Sigmoid colon (tissue), 7 donors: ENCODE data around the gene HLA-DOB. TPM values are rescaled to one million over a fixed set of nuclear protein-coding genes. Genes with fewer than 3 reads are reported as not detected.
A peak's percentile ranks its signal among the peaks of the same experiment; 100 is the strongest.
"Not testable (repeated sequence)": the region's sequence is repeated elsewhere in the genome, so short reads cannot be mapped to it uniquely, and the experiment has no call there.

Source experiments
- DNase-seq: peaks from one replicate; pipeline ENCODE4 v3.0.0-alpha.2; 2019
- H3K27ac ChIP-seq, 4 donors: fragments of 200-600 bp; sonication (generic); one replicate each; pipeline ENCODE4 v1.5.1; 2016 to 2019; ENCODE audit warnings: mild to moderate bottlenecking in 1 of 4
- H3K27me3 ChIP-seq, 3 donors: fragments of 200-600 bp; sonication (generic); one replicate each; pipeline ENCODE4 v1.5.1; 2019; ENCODE audit warnings: mild to moderate bottlenecking in 1 of 3
- H3K36me3 ChIP-seq, 4 donors: fragments of 200-600 bp; sonication (generic); one replicate each; pipeline ENCODE4 v1.5.1; 2016 to 2019
- H3K4me1 ChIP-seq, 4 donors: fragments of 200-600 bp; sonication (generic); one replicate each; pipeline ENCODE4 v1.5.1; 2017 to 2019
- H3K4me3 ChIP-seq, 4 donors: fragments of 200-600 bp; sonication (generic); one replicate each; pipeline ENCODE4 v1.5.1; 2017 to 2019; ENCODE audit warnings: mild to moderate bottlenecking in 2 of 4, moderate library complexity in 1 of 4
- H3K9me3 ChIP-seq, 4 donors: fragments of 200-600 bp in 3 of 4; sonication (generic) in 3 of 4; one replicate each; pipeline versions ENCODE4 v1.5.1 to v1.6.1; 2013 to 2019
- EP300 ChIP-seq, 4 donors: sonication (generic); formaldehyde crosslinking; IDR thresholded peaks; one replicate each; pipeline ENCODE4 v1.6.1; 2017; ENCODE audit warnings: antibody characterized with exemption in 4 of 4
- POLR2A ChIP-seq, 2 donors: fragments of 450-650 bp; IDR thresholded peaks; one replicate each; pipeline ENCODE4 v1.6.1; 2016; ENCODE audit warnings: antibody characterized with exemption in 2 of 2, mild to moderate bottlenecking in 2 of 2, moderate library complexity in 2 of 2
- POLR2AphosphoS5 ChIP-seq, 4 donors: sonication (generic); formaldehyde crosslinking; IDR thresholded peaks; one replicate each; pipeline ENCODE4 v1.6.1; 2017; ENCODE audit warnings: antibody characterized with exemption in 4 of 4
- WGBS, 2 donors: extraction: QIAGEN DNeasy Blood & Tissue Kit; methylation state at CpG; one replicate each; pipeline ENCODE4 v1.1.7; 2013; 5-methylcytosine and 5-hydroxymethylcytosine counted together
- intact Hi-C: fragments of 100-400 bp; cut with DNase I; formaldehyde crosslinking; loops from one replicate; pipeline ENCODE4 v1.15.1; 2023
- polyA plus RNA-seq, 3 donors: library from polyadenylated mRNA; stranded (reverse); fragments of 200-250 nt; gene quantifications; one replicate each; pipeline ENCODE4 v1.2.3, GENCODE V29; 2013
- total RNA-seq, 4 donors: library from RNA; depleted of rRNA; stranded (reverse); fragments of >200 nt; gene quantifications; one replicate each; pipeline ENCODE4 v1.1.0, GENCODE V29; 2016
- TF ChIP-seq, protein P1 (sequence below), 4 experiments: fragments of 450-650 bp in 3 of 4; fragments of 200-600 bp in 1 of 4; IDR thresholded peaks; one replicate each; pipeline ENCODE4 v1.5.1; 2016 to 2019; ENCODE audit warnings: antibody characterized with exemption in 4 of 4, mild to moderate bottlenecking in 3 of 4, moderate library complexity in 2 of 4
- donor health status: healthy with polysubstance abuse.
- donor health status: Bipolar disorder and iron deficiency.
- donor health status: healthy.

HLA-DOB gene
- total and polyA plus RNA-seq, 7 donors = 0.68 to 31.8 (median 1.6) TPM; not detected in 2

GRCh38 chr6:32792901-32793435 is 23.8 kb downstream of the HLA-DOB start:
- DNase-seq = no peak
- H3K27me3 ChIP-seq = peaks cover 0 to 33% (median 6%) of the 10 kb centered on the region in 3 donors
- H3K27ac ChIP-seq = no peak overlapping the region
- H3K9me3 ChIP-seq = no peaks in the 10 kb centered on the region
- H3K4me1 ChIP-seq = peaks cover 0 to 9% (median 2%) of the 10 kb centered on the region in 4 donors
- TF ChIP-seq POLR2AphosphoS5 (IDR thresholded peaks at IDR 0.05) = no peak
- TF ChIP-seq, protein P1, sequence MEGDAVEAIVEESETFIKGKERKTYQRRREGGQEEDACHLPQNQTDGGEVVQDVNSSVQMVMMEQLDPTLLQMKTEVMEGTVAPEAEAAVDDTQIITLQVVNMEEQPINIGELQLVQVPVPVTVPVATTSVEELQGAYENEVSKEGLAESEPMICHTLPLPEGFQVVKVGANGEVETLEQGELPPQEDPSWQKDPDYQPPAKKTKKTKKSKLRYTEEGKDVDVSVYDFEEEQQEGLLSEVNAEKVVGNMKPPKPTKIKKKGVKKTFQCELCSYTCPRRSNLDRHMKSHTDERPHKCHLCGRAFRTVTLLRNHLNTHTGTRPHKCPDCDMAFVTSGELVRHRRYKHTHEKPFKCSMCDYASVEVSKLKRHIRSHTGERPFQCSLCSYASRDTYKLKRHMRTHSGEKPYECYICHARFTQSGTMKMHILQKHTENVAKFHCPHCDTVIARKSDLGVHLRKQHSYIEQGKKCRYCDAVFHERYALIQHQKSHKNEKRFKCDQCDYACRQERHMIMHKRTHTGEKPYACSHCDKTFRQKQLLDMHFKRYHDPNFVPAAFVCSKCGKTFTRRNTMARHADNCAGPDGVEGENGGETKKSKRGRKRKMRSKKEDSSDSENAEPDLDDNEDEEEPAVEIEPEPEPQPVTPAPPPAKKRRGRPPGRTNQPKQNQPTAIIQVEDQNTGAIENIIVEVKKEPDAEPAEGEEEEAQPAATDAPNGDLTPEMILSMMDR (IDR thresholded peaks at IDR 0.05) = no peak
- no peak overlapping the region for H3K4me3 ChIP-seq
- WGBS, 2 donors = 61 to 68% methylated on average over 3 of the region's 3 CpGs
- intact Hi-C loops = no loop called here
- no peaks in the 10 kb centered on the region for H3K36me3 ChIP-seq

DNA sequence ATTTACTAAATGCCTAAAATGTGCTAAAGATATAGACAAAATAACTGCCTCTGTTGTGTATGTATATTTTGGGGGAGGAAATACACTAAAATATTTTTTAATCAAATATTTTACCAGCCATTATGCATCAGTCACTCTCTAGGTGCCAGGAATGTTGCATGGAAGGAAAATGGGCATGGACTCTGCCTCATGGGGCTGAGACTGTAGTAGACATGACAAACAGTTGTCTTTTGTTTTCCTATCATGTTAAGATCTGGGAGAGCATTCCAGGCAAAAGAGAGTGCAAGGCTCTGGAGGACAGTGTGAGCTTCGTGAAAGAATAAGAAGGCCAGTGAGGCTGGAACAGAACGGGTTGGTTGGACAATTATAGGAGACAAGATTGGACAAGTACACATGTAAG is 26.5 kb downstream of the HLA-DOB start:
- no peak for DNase-seq
- H3K4me1 ChIP-seq = no peaks in the 10 kb centered on the region
- H3K36me3 ChIP-seq = no peaks in the 10 kb centered on the region
- 46 to 74% methylated on average over 2 of the region's 2 CpGs for WGBS, 2 donors
- intact Hi-C loops = no loop called here
- H3K9me3 ChIP-seq = no peaks in the 10 kb centered on the region
- peaks cover 0 to 22% (median 6%) of the 10 kb centered on the region in 3 donors for H3K27me3 ChIP-seq
- H3K4me3 ChIP-seq = no peak overlapping the region
- no peak overlapping the region for H3K27ac ChIP-seq
- TF ChIP-seq POLR2A (IDR thresholded peaks at IDR 0.05) (no peak), POLR2AphosphoS5 (IDR thresholded peaks at IDR 0.05) (no peak), EP300 (IDR thresholded peaks at IDR 0.05) (no peak)
- TF ChIP-seq, protein P1 (IDR thresholded peaks at IDR 0.05) = no peak

DNA sequence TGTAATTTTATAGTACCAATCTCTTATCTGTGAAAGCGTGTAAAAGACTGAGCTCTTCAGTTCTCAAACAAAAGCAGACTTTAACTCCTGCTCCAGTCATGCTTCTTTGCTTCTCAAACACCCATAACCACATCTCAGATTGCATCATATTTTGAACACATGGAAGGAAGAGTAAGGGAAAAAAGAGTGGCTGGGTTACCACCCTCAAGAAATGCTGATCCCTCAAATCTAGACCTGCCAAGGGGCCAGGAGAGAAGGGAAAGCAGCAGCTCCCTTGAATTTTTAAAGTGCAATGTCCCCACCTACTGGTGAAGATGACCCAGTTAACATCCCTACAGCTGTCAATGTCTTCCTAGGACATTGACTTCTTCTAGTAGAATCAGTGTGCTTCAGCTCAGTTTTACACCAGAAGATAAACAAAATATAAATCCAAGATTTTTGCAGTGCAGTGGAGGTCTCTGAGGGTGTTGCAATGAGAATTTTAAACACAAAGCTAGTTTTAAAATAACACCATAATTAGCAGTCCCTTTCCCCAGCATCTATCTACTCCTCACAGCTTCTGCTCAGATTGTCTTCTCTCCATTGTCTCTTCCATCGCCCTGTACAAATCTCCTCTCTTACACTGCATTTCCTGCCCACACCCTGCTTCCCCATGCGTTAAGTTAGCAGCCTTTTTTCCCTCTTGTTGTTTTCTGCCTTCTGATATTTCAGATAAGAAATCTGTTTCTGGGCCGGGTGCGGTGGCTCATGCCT is 30.8 kb downstream of the HLA-DOB start:
- 24 to 46% methylated on average over 5 of the region's 5 CpGs for WGBS, 2 donors

DNA sequence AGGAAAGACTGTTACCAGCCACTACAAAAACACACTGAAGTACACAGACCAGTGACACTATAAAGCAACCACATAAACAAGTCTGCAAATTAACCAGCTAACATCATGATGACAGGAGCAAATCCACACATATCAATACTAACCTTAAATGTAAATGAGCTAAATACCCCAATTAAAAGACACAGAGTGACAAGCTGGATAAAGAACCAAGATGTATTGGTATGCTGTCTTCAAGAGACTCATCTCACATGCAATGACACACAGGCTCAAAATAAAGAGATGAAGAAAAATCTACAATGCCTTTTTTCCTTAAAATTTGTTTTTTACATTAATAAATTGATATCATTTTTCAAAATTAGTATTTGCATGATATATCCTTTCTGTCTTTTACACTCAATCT is 33.9 kb downstream of the HLA-DOB start:
- intact Hi-C loops, H3K4me3 ChIP-seq, H3K4me1 ChIP-seq, H3K9me3 ChIP-seq, H3K36me3 ChIP-seq, H3K27me3 ChIP-seq, H3K27ac ChIP-seq, DNase-seq: not testable (repeated sequence)

More for the DNA sequence above, 30.8 kb downstream of the HLA-DOB start:
- Histone ChIP-seq H3K27ac (no peak overlapping the region), H3K27me3 (peaks cover 0 to 4% (median 0%) of the 10 kb centered on the region in 3 donors), H3K9me3 (no peaks in the 10 kb centered on the region), H3K4me1 (no peaks in the 10 kb centered on the region), H3K4me3 (no peak overlapping the region), H3K36me3 (no peaks in the 10 kb centered on the region)
- peak; percentile 63 for DNase-seq
- TF ChIP-seq, protein P1 (IDR thresholded peaks at IDR 0.05) = peak in 3 of 4 experiments; percentile 25 to 32 (median 32)
- no peak for TF ChIP-seq POLR2A (IDR thresholded peaks at IDR 0.05)
- intact Hi-C loops = no loop called here

DNA sequence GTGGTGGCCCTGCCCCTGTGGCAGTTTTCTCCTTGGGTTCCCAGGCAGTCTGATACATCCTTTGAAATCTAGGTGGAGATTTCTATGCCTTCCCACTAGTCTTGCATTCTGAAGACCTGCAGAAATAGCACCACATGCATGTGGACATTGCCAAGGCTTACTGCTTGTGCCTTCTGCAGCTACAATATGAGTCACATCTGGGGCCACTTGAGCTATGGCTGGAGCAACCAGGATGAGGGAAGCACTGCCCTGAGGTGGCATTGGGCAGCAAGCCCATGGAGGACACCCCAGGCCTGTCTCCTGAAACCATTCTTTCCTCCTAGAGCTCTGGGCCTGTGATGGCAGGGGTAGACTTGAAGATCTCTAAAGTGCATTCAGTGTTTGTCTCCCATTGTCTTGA is 37.8 kb downstream of the HLA-DOB start:
- H3K9me3 ChIP-seq = no peaks in the 10 kb centered on the region
- H3K27me3 ChIP-seq = no peaks in the 10 kb centered on the region
- H3K36me3 ChIP-seq = no peaks in the 10 kb centered on the region
- no peak overlapping the region for H3K4me3 ChIP-seq
- no peak overlapping the region for H3K27ac ChIP-seq
- no peak for DNase-seq
- TF ChIP-seq POLR2A (IDR thresholded peaks at IDR 0.05) = no peak
- TF ChIP-seq, protein P1 (IDR thresholded peaks at IDR 0.05) = no peak
- no peak for TF ChIP-seq EP300 (IDR thresholded peaks at IDR 0.05)
- TF ChIP-seq POLR2AphosphoS5 (IDR thresholded peaks at IDR 0.05) = no peak
- H3K4me1 ChIP-seq = no peaks in the 10 kb centered on the region
- intact Hi-C loops = no loop called here
